ENCODE data around the gene LLGL1. TPM values are rescaled to one million over a fixed set of nuclear protein-coding genes. Genes with fewer than 3 reads are reported as not detected.

Gene LLGL1
- total and polyA plus RNA-seq, 11 donors = 5.3 to 20.7 (median 9.0) TPM

GRCh38 chr17:18217412-18218015 lies 7.9 kb upstream of the LLGL1 start:
- H3K27ac ChIP-seq = no peak overlapping the region
- ATAC-seq (peak; percentile 78 to 90 (median 88)), DNase-seq (peak; percentile 60 to 85 (median 74))
- H3K36me3 ChIP-seq = no peaks in the 10 kb centered on the region
- intact Hi-C loops (cut with DNase I) = loop anchor here in 6 of 10 donors (2.0 to 10.0 kb wide), 5 partner anchors 41 to 105 kb away; partner anchors contain the start of genes FLII (in 1 of the 6), SMCR8 (in 1 of the 6) and TOP3A (in 1 of the 6)
- H3K9me3 ChIP-seq = no peaks in the 10 kb centered on the region
- H3K4me3 ChIP-seq = no peak overlapping the region
- H3K4me1 ChIP-seq = peaks cover 0 to 15% (median 1%) of the 10 kb centered on the region in 12 donors
- WGBS, 4 donors = 11 to 12% (median 12%) methylated on average over 5 to 6 of the region's 6 CpGs
- no peaks in the 10 kb centered on the region for H3K27me3 ChIP-seq
- TF ChIP-seq POLR2A (IDR thresholded peaks at IDR 0.05) (no peak), CTCF (IDR thresholded peaks at IDR 0.05) (peak; percentile 86 to 92 (median 90))

GRCh38 chr17:18218756-18219415 lies 6.5 kb upstream of the LLGL1 start:
- no peak overlapping the region for H3K27ac ChIP-seq
- ATAC-seq (peak in 2 of 4 donors; percentile 30 to 41), DNase-seq (peak in 1 of 5 donors; percentile 42)
- peaks cover 0 to 15% (median 1%) of the 10 kb centered on the region in 12 donors for H3K4me1 ChIP-seq
- H3K9me3 ChIP-seq = no peaks in the 10 kb centered on the region
- H3K27me3 ChIP-seq = no peaks in the 10 kb centered on the region
- WGBS, 4 donors = 28 to 51% (median 34%) methylated on average over 4 of the region's 4 CpGs
- no peak overlapping the region for H3K4me3 ChIP-seq
- intact Hi-C loops (cut with DNase I) = loop anchor here in 6 of 10 donors (5.0 to 10.0 kb wide), 4 partner anchors 74 to 103 kb away; partner anchors contain the start of genes SMCR8 (in 1 of the 6) and TOP3A (in 1 of the 6)
- TF ChIP-seq CTCF (IDR thresholded peaks at IDR 0.05) (no peak), POLR2A (IDR thresholded peaks at IDR 0.05) (no peak)
- H3K36me3 ChIP-seq = no peaks in the 10 kb centered on the region

- TF ChIP-seq CTCF (IDR thresholded peaks at IDR 0.05) = no peak
- no peak for TF ChIP-seq POLR2A (IDR thresholded peaks at IDR 0.05)
- ATAC-seq (no peak), DNase-seq (no peak)
- Histone ChIP-seq H3K4me3 (no peak overlapping the region), H3K27me3 (no peaks in the 10 kb centered on the region), H3K27ac (peak overlapping the region in 8 of 12 donors; percentile 27 to 80 (median 67)), H3K4me1 (peaks cover 0 to 29% (median 16%) of the 10 kb centered on the region in 12 donors), H3K36me3 (no peaks in the 10 kb centered on the region), H3K9me3 (no peaks in the 10 kb centered on the region)
- WGBS, 4 donors = 86 to 98% (median 89%) methylated on average over 3 to 4 of the region's 4 CpGs
- intact Hi-C loops (cut with DNase I) = loop anchor here in 6 of 10 donors (2.0 to 10.0 kb wide), 6 partner anchors 35 to 93 kb away; partner anchors contain the start of genes SMCR8 (in 3 of the 6), TOP3A (in 3 of the 6), ALKBH5 (in 1 of the 6) and FLII (in 1 of the 6)
These were observed 1.4 kb upstream of the LLGL1 start for GRCh38 chr17:18224053-18224386.
